ENCODE results near the gene FAM120A. TPM values are rescaled to one million over a fixed set of nuclear protein-coding genes. Genes with fewer than 3 reads are reported as not detected.

FAM120A gene
- total RNA-seq, 4 donors from 2014 or later, result 68.7 to 105 (median 90.2) TPM

GRCh38 chr9:93572221-93572620 is 120.7 kb downstream of the FAM120A start:
- no peak for TF ChIP-seq CTCF (IDR thresholded peaks at IDR 0.05; ENCODE audit: low read depth)

- no peak for TF ChIP-seq CTCF (IDR thresholded peaks at IDR 0.05; ENCODE audit: low read depth)
Observed at GRCh38 chr9:93572636-93573515, 121.4 kb downstream of the FAM120A start.

GRCh38 chr9:93573516-93573828 is 122.0 kb downstream of the FAM120A start:
- TF ChIP-seq CTCF (IDR thresholded peaks at IDR 0.05; ENCODE audit: low read depth), result no peak

GRCh38 chr9:93574091-93574899 is 122.8 kb downstream of the FAM120A start:
- TF ChIP-seq CTCF (IDR thresholded peaks at IDR 0.05; ENCODE audit: low read depth), result no peak

- no peak for TF ChIP-seq CTCF (IDR thresholded peaks at IDR 0.05; ENCODE audit: low read depth)
Observed at GRCh38 chr9:93574900-93575795, 123.7 kb downstream of the FAM120A start.

- TF ChIP-seq CTCF (IDR thresholded peaks at IDR 0.05; ENCODE audit: low read depth), result no peak
Observed at GRCh38 chr9:93575796-93576257, 124.3 kb downstream of the FAM120A start.
